IPS DF 4.7 (cell line): ENCODE results near the gene B4GALT1.
"Not testable (repeated sequence)": the region's sequence is repeated elsewhere in the genome, so short reads cannot be mapped to it uniquely, and the experiment has no call there.

Experiments used
- DNase-seq: peaks from one replicate; pipeline ENCODE4 v3.0.0-alpha.2; 2013; ENCODE audit warnings: low spot score; ENCODE audit errors: extremely low read depth

Gene B4GALT1

DNA sequence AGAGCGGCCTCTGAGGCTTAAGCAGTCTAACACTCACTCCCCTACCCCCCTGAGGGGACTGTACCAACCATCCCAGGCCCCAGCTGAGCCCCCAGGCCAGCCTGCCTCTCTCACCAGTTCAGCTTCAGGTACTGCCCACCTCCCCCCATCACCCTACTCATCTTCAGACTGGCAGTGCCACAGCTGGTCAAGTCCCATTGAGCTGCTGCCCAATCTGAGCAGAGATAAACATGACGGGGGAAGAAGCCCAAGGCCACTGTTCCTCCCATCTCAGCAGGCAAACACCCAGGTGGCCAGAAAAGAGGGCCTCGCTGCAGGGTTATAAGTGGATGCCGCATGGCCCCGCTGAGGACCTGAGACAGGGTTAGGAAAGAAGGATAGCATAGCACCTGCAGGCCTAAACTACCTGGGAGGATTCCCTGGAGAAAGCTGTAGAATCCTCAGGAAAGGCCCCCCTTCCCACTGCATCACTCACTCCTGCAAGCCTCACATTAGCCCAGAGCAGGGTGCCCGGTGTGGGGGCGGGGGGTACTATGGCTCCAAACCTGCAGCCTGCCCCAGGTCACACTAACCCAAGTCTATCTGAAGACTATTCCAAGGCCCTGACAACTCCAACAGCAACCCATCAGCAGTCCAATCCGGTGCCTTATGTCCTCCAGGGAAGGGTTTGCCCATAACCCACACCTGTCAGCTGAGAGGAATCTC is 3.6 kb downstream of the B4GALT1 start:
- no peak for DNase-seq

DNA sequence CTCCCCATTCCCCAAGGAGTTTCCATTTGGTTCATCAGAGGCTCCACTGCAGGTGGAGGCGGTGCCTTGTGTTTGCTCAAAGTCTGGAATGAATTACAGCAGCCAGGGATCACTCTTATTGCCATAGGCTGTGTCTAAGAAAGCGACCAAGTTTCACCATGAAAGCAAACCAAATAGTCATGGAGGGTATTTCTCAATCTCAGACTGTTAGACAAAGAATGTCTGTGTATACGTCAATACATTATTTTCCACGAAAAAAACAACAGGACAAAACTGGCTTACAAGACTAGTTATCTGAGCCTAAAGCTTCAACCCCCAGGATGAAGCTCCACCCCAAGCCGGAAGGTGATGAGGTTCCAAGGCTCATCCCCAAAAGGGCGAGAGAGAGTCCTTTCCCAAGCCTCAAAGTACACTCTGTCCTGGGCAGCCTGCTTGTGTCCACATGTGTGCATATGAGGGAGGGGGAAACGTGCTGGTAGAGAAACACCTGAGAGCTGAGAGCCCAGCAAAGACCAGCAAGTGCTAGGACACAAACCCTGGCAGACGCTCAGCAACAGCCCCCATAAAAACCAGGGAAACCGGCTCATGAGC is 4.3 kb downstream of the B4GALT1 start:
- no peak for DNase-seq

DNA sequence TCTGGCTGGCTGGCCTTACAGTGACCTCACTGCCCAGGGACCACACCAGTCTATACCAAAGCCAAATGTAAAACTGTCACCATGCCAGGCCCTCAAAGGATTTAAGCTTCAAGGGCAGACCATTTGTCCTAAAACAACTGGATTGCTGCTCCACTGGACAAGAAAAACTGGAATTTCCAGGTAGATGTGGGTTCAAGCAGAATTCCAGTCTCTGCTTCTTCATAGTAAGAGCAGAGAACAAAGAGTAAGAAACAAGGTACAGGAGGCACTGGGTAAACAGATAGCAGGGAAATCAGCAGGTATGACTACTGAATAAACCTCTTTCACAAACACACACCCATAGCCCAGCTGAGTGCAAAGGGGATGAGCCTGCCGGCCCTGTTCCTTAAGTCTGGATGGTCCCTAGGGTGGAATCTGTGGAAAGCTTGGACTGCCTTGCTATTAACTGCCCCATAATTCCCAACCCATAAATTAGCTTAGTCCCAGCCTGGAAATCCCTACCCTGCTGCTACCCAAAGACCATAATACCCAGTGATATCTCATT is 5.5 kb downstream of the B4GALT1 start:
- DNase-seq: no peak

DNA sequence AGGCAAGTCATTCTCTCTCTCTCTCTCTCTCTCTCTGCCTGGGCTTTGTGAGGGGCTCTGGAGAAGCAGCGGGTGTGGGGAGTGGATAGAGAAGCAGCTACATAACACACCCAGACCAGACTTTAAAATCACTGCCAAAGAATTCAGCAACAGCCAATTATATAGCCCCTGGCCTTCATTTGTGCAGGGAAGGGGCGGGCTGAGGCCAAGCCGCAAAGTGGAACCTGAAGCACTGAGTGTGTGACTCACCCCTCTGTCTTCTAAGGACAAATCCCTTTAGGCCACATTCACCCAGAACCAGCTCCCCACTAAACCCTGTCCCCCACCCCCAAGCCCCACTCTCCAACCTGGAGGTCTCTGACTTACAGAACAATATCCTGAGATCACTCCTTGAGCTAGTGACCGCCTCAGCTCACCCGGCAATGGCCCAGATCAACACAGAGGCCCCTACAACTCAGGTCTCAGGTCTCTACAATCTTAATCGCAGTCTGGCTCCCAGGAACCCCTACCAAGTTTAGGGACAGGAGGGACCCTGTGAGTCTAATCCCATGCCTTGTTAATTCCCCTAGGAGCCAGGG is 6.0 kb downstream of the B4GALT1 start:
- no peak for DNase-seq

DNA sequence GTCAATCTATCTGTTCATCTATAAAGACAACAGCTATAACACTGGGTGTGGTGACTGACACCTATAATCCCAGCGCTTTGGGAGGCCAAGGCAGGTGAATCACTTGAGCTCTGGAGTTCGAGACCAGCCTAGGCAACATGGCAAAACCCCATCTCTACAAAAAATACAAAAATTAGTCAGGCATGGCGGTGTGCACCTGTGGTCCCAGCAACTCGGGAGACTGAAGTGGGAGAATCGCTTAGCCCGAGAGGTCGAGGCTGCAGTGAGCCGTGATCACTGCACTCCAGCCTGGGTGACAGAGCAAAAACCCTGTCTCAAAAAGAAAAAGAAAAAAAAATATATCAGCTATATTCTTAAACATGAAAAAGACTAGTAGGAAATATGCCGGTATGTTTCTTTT is 6.7 kb downstream of the B4GALT1 start:
- not testable (repeated sequence) for DNase-seq

DNA sequence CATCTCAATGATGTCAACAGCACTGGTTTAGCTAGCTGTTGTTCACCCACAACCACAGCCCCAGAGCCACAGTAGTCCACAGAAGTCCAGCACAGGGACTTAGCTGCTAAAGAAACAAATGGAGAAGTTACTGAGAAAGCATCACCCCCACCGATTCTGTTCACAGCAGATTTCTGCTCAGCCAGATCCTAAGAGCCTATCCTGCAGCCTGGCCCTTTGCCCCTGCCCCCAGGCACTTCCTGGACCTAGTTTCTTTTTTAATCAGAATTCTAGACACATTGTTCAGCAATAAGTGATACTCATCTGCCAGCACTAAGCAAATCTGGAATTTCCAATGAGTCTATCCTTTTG is 7.4 kb downstream of the B4GALT1 start:
- no peak for DNase-seq

DNA sequence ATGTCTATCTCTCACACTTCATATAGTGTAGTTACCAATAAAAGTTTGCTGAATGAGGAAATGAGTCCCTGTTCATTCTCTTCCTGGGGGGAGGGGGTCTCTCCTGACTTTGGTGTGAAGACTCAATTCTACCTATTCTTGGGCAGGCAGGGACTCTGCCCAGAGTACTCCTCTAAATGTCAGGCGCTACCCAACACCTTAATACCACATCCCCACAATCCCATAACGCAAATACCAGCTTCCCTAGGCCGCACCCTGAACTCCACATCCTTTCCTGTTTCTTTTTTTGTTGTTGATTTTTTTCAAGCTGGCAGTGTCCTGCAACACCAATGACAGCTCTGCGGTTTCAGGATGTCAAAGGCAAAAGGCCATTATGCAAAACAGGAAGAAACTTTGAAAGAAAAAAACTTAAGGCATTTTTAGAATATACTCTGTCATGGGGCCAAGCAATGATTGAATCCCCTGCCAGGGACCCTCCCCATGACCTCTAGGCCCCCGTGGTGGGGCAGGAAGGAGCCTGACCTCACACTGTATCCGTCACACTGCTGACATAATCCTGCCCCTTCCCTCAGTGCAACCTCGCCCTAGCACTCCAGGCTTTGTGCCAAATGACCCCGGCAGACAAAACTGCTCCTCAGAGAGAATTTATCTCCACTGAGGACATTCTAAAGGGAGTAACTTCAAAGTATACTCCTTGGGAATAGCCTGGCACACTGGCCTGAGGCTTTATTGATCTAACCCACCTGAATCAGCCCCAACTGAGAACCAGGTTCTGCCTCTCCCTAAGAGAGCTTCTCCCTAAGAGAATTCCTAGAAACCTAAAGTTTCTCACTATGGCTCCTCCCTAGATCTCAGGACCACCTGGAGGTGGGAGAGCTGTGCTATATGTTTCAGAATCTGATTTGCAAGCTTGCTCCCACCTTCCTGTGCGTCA is 8.0 kb downstream of the B4GALT1 start:
- DNase-seq: no peak

DNA sequence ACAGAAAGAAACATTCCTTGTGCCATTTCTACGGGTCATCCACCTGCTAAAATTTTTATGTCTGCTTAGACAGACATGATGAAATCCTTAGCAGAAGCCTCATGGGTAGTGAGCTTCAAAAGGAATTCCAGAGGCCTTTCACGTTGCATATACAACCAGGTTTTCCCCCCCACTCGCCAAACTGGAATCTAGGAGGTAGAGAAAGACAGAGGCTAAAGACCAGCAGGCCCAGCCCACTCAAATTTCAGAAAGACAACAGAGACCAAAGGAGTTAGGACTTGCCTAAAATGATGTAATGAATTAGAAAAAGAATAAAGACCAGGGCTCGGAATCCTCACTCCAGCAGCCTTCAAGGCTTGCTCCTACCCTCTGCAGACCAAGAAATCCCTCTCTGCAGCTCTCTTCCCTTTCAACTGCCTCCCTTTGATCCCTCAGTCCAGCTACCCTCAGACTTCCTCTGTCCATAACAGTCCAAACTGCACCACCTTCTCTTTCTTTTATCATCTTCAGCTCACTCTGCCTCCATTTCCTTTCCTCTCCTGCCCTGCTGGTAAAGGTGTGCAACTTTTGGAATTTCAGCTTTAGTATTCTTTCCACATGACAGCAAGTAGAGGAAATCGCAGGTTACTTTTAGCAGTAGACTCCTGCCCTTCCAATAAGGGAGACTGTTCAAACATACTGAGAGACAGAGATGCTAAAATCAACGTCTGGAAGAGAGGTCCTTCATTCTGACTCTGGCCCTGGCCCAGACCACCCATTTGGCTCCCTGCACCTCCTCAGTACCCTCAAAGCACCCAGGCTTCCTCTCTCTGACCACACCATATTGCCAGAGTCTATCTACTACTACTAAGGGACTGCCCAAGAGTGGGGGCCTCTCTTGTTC is 8.9 kb downstream of the B4GALT1 start:
- no peak for DNase-seq

DNA sequence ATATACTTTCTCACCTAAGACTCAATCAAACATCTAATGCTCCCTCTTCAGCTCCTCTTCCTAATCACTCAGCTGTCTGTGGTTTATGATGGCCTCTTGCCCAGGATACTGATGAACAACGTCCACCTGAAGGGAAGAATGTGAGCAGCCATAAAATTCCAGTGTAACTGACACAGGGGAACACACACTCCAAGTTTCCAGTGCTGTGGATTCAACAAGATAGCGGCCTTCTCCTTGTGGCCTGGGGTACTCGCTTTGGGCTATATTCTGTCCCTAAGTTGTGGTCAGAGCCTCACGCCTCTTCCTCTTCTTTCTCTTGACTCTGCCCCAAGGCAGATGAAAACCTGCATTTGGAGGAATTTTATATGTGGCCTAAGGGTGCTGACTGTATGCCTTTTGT is 11.7 kb downstream of the B4GALT1 start:
- DNase-seq: no peak

DNA sequence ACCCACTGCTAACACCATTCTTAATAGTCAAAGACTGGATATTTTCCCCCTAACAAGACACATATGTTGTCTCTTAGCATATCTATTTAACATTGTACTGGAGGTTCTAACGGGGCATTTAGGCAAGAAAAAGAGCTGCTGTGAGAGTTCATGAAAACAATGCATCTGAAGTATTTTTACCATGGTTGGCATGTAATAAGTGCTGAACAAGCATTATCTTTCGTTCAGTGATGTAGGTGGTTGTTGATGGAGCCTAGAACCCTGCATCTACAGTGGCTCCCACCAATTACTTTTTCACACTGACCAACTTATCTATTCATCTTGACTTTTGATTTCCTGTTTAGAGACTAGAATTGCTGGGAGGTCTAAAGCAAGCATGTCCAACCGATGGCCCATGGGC is 12.8 kb downstream of the B4GALT1 start:
- DNase-seq: no peak

DNA sequence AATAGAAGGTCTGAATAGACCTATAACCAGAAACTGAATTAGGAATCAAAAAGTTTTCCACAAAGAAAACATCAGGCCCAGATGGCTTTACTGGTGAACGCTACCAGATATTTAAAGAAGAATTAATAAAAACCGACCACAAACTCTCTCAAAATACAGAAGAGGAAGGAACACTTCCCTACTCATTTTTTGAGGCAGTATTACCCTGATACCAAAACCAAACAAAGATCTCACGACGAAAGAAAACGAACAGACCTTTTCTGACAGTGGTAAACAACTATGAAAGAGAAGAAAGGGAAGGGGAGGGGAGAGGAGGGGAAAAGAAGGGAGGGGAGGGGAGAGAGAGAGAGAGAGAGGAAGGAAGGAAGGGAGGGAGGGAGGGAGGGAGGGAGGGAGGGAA is 13.5 kb downstream of the B4GALT1 start:
- DNase-seq: no peak

DNA sequence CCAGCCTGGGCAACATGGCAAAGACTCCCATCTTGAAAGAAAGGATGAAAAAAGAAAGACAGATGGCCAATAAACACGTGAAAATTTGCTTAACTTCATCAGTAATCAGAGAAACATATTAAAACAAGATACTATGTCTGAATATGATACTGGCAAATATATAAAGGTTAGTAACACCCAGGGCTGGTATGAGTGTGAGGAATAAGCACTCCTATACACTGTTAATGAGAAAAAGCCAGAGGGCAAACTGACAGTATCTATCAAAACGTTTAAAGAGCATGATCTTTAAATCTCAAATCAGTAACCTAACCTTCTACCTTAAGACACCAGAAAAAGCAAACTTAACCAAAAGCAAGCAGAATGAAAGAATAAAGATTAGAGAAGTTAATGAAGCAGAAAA is 14.1 kb downstream of the B4GALT1 start:
- no peak for DNase-seq

DNA sequence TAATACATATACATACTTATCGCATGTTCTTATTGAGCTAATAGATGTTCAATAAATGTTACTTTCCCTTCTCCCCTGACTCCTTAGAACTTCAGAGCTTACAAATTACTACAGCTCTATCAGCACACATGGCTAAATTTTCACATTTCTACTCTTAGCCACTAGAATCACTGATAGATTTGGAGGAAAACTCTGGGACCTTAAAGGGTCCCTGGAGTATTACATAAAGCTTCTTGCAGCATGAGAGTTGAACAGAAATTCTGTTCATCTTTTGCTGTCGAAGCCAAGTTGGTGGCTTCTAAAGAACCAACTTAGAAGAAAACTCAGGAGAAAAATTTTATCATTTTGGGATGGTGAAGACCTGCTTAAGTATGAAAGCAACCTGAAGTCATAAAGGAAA is 15.5 kb downstream of the B4GALT1 start:
- DNase-seq: no peak

DNA sequence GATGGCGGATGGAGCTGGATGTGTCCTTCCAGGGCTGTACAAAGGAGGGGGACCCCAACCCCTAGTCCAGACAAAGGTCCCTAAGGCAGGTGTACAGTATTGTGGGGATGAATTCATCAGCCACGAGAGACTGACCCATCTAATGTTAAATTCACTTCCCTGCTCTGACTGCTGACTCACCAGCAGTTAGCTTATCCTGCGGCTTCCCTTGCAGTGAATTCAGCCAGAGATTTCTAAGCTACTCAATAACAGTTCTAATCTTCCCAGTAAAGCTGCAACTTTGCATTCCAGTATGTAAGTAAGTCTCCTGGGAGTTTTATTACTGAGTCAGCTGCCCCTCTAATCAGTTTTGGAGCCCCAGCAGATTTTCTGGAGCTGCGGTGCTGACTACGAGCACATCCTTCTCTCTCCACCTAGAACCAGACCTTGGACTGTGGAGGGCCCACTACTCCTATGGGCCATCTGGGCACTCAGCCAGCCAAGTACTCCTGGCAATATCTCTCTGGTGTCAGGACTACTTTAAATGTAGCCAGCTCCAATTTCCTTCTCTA is 16.1 kb downstream of the B4GALT1 start:
- DNase-seq: no peak

DNA sequence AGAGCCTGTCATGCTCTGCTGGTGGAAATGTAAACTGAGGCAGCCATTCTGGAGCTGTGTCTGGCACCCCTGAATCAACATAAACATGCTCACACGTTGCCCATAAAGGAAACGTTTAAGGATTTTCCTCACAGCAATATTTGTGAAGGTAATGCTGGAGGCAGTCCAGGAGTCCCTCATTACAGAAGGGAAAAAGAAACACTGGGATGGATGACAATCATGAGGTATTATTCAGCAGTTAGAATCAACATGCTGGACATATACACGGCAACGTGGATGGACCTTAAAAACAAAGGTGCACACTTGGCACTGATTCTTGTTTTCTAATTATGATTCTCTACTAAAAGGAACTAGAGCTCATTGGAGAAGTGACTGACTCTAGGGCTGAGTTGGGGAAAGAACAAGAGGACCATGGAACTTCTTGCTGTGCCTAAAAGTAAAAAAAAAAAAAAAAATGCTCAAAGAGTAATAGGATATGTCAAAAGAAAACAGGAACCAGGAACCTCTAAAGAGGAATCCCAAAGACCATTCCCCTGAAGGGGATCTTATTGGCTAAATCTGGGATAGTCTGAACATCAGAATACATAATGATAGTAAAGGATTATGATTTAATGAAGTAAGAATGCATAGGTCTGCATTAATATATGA is 18.6 kb downstream of the B4GALT1 start:
- DNase-seq: no peak

DNA sequence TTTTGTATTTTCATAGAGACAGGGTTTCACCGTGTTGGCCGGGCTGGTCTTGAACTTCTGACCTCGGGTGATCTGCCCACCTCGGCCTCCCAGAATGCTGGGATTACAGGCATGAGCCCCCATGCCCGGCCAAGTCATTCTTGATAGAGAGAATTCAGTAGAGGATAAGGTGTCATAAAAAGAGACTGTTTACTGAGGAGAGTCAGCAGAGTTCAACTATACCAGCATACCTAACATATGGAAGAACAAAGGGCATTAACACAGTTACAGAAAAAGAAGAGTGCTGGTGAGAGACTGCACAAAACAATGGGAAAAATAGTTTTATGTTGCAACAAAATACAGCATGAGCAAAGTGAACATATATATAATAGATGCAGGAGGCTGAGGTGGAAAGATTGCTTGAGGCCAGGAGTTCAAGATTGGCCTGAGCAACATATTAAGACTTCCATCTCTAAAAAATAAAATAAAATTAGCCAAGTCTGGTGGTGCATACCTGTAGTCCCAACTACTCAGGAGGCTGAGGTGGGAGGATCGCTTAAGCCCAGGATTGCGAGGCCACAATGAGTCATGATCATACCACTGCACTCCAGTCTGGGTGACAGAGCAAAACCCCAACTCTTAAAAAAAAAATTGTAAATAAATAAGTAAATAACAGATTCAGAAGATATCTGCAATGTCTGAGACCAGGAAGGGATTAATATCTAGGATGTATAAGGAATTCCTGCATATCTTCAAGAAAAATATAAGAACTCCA is 19.5 kb downstream of the B4GALT1 start:
- no peak for DNase-seq

DNA sequence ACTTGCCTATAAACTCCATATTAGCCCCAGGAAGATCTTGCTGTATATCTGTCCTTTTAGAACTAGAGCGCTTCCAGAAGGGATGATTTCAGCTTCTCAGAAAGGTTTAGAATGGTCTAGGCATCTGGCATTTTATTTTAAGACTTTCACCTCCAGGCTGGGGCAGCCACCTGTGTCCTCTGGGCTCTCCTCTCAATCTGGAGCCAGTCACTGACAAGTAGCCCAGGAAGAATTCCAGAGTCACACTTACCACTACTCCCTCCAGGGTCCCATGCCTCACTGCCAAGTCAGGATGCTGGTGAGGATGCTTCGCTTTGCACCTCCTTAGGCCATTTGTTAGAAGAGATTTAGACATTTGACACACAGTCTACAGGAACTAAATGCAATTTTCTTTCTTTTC is 20.8 kb downstream of the B4GALT1 start:
- DNase-seq: no peak

DNA sequence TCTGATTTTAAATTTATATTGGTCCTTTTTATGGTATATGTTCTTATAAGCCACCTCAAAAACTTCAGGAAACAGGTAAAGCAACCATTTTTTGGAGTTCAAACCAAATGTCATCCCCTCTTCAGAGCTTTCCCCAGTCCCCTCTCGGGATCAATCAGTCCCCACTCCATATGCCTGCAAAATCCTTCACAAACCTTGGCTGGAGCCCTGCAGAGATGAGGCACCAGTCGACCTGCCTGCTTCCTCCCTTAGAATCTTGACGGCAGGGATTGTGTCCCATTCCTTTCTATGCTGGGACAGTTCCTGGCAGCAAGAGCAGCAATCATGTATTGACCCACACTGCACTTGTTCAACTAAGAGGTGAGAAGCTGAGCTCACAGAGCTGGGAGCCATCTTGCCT is 22.6 kb downstream of the B4GALT1 start:
- no peak for DNase-seq

DNA sequence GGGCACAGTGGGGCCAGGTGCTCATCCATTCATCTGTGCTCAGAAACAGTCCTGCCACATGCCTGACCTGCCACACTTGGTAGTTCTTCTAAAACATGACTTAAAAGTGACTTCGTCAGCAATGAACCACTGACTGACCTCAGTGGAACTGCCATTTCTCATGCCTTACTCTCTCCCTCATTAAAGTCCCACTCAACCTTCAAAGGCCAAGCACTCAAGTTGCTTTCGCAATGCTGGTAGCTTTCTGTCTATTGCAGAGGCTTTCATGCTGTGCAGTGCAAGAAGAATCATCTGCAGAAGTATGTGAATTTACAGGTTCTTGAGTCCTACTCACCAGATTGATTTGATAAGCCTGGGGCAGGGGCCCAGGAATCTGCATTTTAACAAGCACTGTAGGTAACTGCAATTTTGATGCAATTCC is 23.9 kb downstream of the B4GALT1 start:
- DNase-seq: no peak
